Activated CD8-positive, alpha-beta memory T cell treated with anti-CD3 and anti-CD28 coated beads, Interleukin-2, amount 50 U/mL, for 24 hours (primary cell): ENCODE results near the gene DYNLT2.
"Not testable (repeated sequence)": the region's sequence is repeated elsewhere in the genome, so short reads cannot be mapped to it uniquely, and the experiment has no call there.

Experiments
- DNase-seq: peaks from one replicate; pipeline ENCODE4 v3.0.0-alpha.2; 2020; ENCODE audit errors: extremely low read depth

DYNLT2 gene

DNA sequence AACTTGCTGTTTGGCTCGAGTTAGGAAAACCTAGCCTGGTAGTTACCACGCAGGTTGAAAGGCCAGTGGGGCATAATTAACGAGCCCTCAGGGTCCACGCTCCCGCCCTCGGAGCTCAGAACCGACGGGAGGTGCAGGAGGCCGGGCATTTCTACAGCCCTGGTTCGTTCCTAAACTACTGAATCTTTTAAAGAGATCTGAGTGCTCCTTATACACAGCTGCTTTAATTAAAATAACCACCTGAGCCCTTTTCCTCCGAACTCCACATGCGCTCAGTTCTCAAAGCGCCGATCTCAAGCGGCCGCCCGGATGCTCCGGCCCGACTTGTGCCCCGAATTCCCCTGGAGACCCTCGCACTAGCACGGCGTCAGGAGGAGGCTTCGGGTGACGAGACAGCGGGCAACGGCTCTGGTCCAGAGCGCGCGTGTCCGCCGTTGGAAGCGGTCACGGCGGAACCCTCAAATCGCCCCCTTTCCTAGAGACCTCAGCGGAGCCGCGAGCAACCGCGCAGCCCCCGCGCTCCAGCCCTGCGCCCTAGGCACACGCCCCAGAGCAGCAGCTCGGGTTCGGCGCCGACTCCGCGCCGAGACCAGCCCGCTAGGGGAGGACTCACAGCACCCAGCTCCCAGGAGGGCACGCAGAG lies 49.9 kb downstream of the DYNLT2 start:
- DNase-seq: no peak

DNA sequence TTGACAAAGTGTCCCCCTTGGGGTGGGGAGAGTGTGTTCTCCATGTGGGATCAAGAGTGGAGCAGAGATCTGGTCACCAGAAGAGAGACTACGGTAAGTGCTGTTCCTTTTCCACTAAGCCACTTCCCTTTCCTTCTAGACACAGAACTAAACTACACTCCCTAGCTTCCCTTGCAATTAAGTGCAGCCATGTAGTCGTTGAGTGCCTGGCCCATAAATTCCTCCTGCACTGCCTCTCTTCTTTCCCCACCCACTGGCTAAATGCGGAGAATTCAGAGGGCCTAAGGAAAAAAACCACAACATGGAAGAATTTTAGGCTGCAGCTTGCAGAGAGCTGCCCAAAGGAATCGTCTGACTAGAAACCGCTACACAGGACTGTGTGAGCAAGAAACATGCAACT lies 51.1 kb downstream of the DYNLT2 start:
- DNase-seq: no peak

DNA sequence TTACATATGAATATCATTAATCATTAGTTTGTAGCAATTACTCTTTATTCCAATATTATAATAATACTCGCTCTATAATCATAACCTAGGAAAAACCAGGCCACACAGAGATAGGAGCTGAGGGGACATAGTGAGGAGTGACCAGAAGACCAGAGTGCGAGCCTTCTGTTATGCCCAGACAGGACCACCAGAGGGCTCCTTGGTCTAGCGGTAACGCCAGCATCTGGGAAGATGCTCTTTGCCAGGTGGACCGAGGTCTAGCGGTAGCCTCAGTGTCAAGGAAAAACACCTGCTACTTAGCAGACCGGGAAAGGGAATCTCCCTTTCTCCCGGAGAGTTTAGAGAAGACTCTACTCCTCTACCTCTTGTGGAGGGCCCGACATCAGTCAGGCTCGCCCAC lies 54.3 kb downstream of the DYNLT2 start:
- DNase-seq: not testable (repeated sequence)

DNA sequence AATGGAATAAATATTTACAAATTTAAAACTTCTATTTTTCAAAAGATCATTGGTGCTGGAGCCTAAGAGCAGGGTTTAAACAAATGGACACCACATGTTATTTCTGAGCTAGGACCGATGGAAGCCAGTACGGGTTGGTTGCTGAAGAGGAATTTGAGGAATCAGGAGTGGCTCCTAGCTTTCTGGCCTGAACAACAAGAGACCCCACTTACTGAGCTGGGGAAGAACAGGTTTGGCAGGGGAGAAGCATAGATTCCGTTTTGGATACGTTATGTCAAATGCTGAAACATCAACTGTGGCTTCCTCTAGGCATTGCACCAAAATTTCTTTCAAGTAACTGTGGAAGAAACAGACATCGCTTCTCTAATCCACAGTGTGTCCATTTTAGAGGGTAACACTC lies 56.2 kb downstream of the DYNLT2 start:
- DNase-seq: no peak

DNA sequence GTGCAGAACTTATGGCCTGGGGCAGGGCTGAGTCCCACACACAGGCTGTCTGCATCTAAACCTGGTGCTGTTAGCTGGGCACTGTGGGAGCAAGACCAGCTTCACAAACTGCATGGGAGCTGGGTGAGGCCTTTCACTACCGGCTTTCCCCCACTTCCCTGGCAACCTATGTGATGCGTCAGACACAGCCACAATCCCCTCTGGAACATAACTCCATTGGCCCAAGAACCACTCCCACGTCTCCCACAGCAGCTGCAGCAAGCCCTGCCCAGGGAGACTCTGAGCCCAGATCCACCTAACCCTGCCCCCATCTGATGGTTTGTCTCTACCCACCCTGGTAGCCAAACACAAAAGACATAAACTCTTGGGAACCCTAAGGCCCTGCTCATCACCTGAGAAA lies 58.9 kb downstream of the DYNLT2 start:
- DNase-seq: no peak

DNA sequence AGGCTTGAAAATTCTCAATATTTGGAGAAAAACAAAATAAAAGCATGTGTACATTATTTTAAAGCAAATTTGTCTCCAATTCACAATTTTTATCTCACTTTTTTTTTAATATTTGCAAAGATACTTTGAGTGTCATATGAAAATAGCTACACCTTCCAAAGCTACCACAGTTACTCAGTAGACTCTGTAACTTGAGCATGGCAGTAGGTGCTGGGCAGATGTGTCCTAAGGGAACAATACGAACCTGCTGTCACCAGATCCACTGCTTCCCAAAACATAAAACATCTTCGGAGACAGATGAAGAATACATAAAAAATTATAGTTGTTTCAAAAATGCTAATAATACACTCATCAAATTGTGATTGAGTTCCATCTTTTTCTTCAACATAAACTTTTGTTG lies 60.1 kb downstream of the DYNLT2 start:
- DNase-seq: no peak
